B cell (primary cell): ENCODE measurements around the gene NUBPL. TPM values are rescaled to one million over a fixed set of nuclear protein-coding genes. Genes with fewer than 3 reads are reported as not detected.

Experiments
- ATAC-seq: fragments of 200-7000 bp; cut with Tn5 transposase; one replicate; pipeline ENCODE4 v1.10.0; 2021; ENCODE audit warnings: low read depth, mild to moderate bottlenecking, moderate number of reproducible peaks, moderate library complexity
- CTCF ChIA-PET: fragments of 350-600 bp; sonication (Branson Sonifier 250); formaldehyde crosslinking; loops from one replicate; lab custom pipeline; 2021; ENCODE audit warnings: antibody characterized with exemption, inconsistent platforms; lab: Charles Lee
- POLR2A ChIA-PET: fragments of 350-600 bp; sonication (Branson Sonifier 250); formaldehyde crosslinking; loops from one replicate; lab custom pipeline; 2021; ENCODE audit warnings: antibody characterized with exemption; lab: Charles Lee
- DNase-seq: peaks from one replicate; pipeline ENCODE4 v3.0.0; 2013
- H2AFZ ChIP-seq: 2 replicates; pipeline ENCODE4 v1.6.1; 2012; ENCODE audit warnings: mild to moderate bottlenecking, low read depth, low read length; ENCODE audit not compliant: insufficient read depth, poor library complexity, severe bottlenecking
- H3K27ac ChIP-seq, 2 donors: 1 replicate in 1 of 2; 2 replicates in 1 of 2; pipeline ENCODE4 v1.5.1; 2012 to 2013; ENCODE audit warnings: low read length in 2 of 2, mild to moderate bottlenecking in 2 of 2, moderate library complexity in 1 of 2
- H3K27me3 ChIP-seq, 4 experiments: fragments of 200-600 bp in 1 of 4; sonication (generic) in 1 of 4; replicated peaks in 1 of 4; 1 replicate in 2 of 4; 2 replicates in 2 of 4; pipeline versions ENCODE4 v1.6.1 to v1.7.0; 2013 to 2016; ENCODE audit warnings: low read length in 3 of 4, mild to moderate bottlenecking in 2 of 4, mixed read lengths in 1 of 4, moderate library complexity in 1 of 4; ENCODE audit not compliant: insufficient read depth in 4 of 4, control insufficient read depth in 3 of 4; ENCODE audit errors: control extremely low read depth in 1 of 4
- H3K36me3 ChIP-seq, 2 experiments: replicated peaks in 1 of 2; 1 replicate in 1 of 2; 2 replicates in 1 of 2; pipeline versions ENCODE4 v1.6.1 to v1.7.1; 2013; ENCODE audit warnings: low read length in 1 of 2; ENCODE audit not compliant: insufficient read depth in 2 of 2, control insufficient read depth in 1 of 2; ENCODE audit errors: control extremely low read depth in 1 of 2, extremely low read depth in 1 of 2
- H3K4me1 ChIP-seq, 2 donors: fragments of 200-600 bp in 1 of 2; sonication (generic) in 1 of 2; 1 replicate in 1 of 2; 2 replicates in 1 of 2; pipeline versions ENCODE4 v1.5.1 to v1.6.1; 2013 to 2017; ENCODE audit warnings: low read length in 2 of 2; ENCODE audit not compliant: control insufficient read depth in 2 of 2, insufficient read depth in 2 of 2
- H3K4me2 ChIP-seq: replicated peaks from 2 replicates; pipeline ENCODE3; 2012; ENCODE audit warnings: mild to moderate bottlenecking, low read depth, low read length; ENCODE audit not compliant: poor library complexity, severe bottlenecking
- H3K4me3 ChIP-seq, 5 experiments: fragments of 200-600 bp in 1 of 5; sonication (generic) in 1 of 5; 1 replicate in 3 of 5; 2 replicates in 2 of 5; pipeline versions ENCODE4 v1.5.1 to v1.7.0; 2011 to 2016; ENCODE audit warnings: low read length in 4 of 5, mild to moderate bottlenecking in 4 of 5, low read depth in 2 of 5, control low read depth in 1 of 5, moderate library complexity in 1 of 5; ENCODE audit not compliant: insufficient read depth in 1 of 5; ENCODE audit errors: control extremely low read depth in 1 of 5, extremely low read depth in 1 of 5
- H3K79me2 ChIP-seq: fragments of 200-600 bp; sonication (generic); one replicate; pipeline ENCODE4 v1.6.0; 2016; ENCODE audit warnings: low read length; ENCODE audit not compliant: control insufficient read depth, insufficient read depth
- H3K9ac ChIP-seq: fragments of 200-600 bp; sonication (generic); 2 replicates; pipeline ENCODE4 v1.6.1; 2017; ENCODE audit warnings: mild to moderate bottlenecking, low read length, moderate library complexity
- H3K9me3 ChIP-seq, 3 donors: one replicate each; pipeline versions ENCODE4 v1.6.1 to v1.7.1; 2013; ENCODE audit warnings: low read length in 2 of 3; ENCODE audit not compliant: control insufficient read depth in 2 of 3, insufficient read depth in 1 of 3; ENCODE audit errors: control extremely low read depth in 1 of 3
- H4K20me1 ChIP-seq: 2 replicates; pipeline ENCODE4 v1.6.0; 2012; ENCODE audit warnings: mild to moderate bottlenecking, low read length; ENCODE audit not compliant: insufficient read depth, control insufficient read depth, poor library complexity, severe bottlenecking
- H3K27ac Mint-ChIP-seq: one replicate; pipeline ENCODE4 v1.8.0; 2021; ENCODE audit warnings: mixed read lengths
- H3K27me3 Mint-ChIP-seq: one replicate; pipeline ENCODE4 v1.8.0; 2021; ENCODE audit warnings: mixed read lengths
- H3K4me1 Mint-ChIP-seq: one replicate; pipeline ENCODE4 v1.8.0; 2021; ENCODE audit warnings: mixed read lengths
- H3K4me3 Mint-ChIP-seq: one replicate; pipeline ENCODE4 v1.8.0; 2021; ENCODE audit warnings: mixed read lengths
- H3K9me3 Mint-ChIP-seq: one replicate; pipeline ENCODE4 v1.8.0; 2022; ENCODE audit warnings: mixed read lengths; ENCODE audit not compliant: insufficient read depth
- CTCF ChIP-seq: fragments of 200-600 bp; IDR thresholded peaks from one replicate; pipeline ENCODE4 v1.8.0; 2022; ENCODE audit warnings: antibody characterized with exemption, mild to moderate bottlenecking
- EZH2 ChIP-seq: IDR thresholded peaks from 2 replicates; pipeline ENCODE4 v1.6.1; 2012; ENCODE audit warnings: borderline replicate concordance, low read depth, mild to moderate bottlenecking, moderate library complexity, low read length; ENCODE audit not compliant: insufficient read depth, poor library complexity, severe bottlenecking
- WGBS: methylation state at CpG from one replicate; pipeline ENCODE4 v1.1.5; 2013; ENCODE audit warnings: missing lambda C conversion rate; ENCODE audit not compliant: insufficient coverage; 5-methylcytosine and 5-hydroxymethylcytosine counted together
- intact Hi-C: fragments of 100-400 bp; cut with micrococcal nuclease; formaldehyde crosslinking; loops from one replicate; pipeline ENCODE4 v1.10.0; 2022
- polyA plus RNA-seq: library from polyadenylated mRNA; depleted of rRNA; stranded (reverse); fragments of >200 nt; gene quantifications from 2 replicates; pipeline ENCODE4 v1.2.3, GENCODE V29; 2012
- total RNA-seq, 2 donors: library from RNA; stranded (reverse); fragments of 120-200 nt in 1 of 2; gene quantifications; 1 replicate in 1 of 2; 2 replicates in 1 of 2; pipeline versions ENCODE4 v1.2.3 to v1.2.4, GENCODE V29; 2013 to 2022

NUBPL gene
- total and polyA plus RNA-seq, 2 donors (not counting 1 experiment from before 2014, with no cell fraction given): 1.9 to 14.2 TPM

GRCh38 chr14:31787377-31787776 lies 226.2 kb downstream of the NUBPL start:
- H3K27ac ChIP-seq: no peak overlapping the region
- no peaks in the 10 kb centered on the region for H3K36me3 ChIP-seq
- H3K4me3 ChIP-seq: no peak overlapping the region
- no peak for DNase-seq
- no peak overlapping the region for H3K9ac ChIP-seq
- TF ChIP-seq EZH2: no peak
- TF ChIP-seq CTCF: no peak
- no peaks in the 10 kb centered on the region for H3K27me3 ChIP-seq
- ATAC-seq: no peak
- no peaks in the 10 kb centered on the region for H3K79me2 ChIP-seq
- H3K27ac Mint-ChIP-seq: no peak overlapping the region
- H3K4me3 Mint-ChIP-seq: no peak overlapping the region
- H3K9me3 ChIP-seq: no peaks in the 10 kb centered on the region
- ChIA-PET CTCF (no interaction called here), POLR2A (no interaction called here)
- H3K4me1 ChIP-seq: no peaks in the 10 kb centered on the region
- no peaks in the 10 kb centered on the region for H3K9me3 Mint-ChIP-seq
- no CpG with 5 or more reads among the region's 3 CpGs for WGBS
- H2AFZ ChIP-seq: no peak overlapping the region
- intact Hi-C loops: no loop called here
- H3K4me2 ChIP-seq: no peak overlapping the region
- H4K20me1 ChIP-seq: no peaks in the 10 kb centered on the region
- no peaks in the 10 kb centered on the region for H3K27me3 Mint-ChIP-seq
- H3K4me1 Mint-ChIP-seq: no peaks in the 10 kb centered on the region

GRCh38 chr14:31788340-31788739 lies 227.1 kb downstream of the NUBPL start:
- Histone ChIP-seq H3K79me2 (no peaks in the 10 kb centered on the region), H4K20me1 (no peaks in the 10 kb centered on the region), H3K27ac (no peak overlapping the region), H3K4me1 (no peaks in the 10 kb centered on the region), H3K36me3 (no peaks in the 10 kb centered on the region), H3K27me3 (no peaks in the 10 kb centered on the region), H2AFZ (no peak overlapping the region), H3K4me2 (no peak overlapping the region), H3K9ac (no peak overlapping the region), H3K9me3 (no peaks in the 10 kb centered on the region), H3K4me3 (no peak overlapping the region)
- no peak overlapping the region for H3K4me3 Mint-ChIP-seq
- no peak for ATAC-seq
- no peaks in the 10 kb centered on the region for H3K27me3 Mint-ChIP-seq
- no CpG with 5 or more reads among the region's 1 CpG for WGBS
- H3K4me1 Mint-ChIP-seq: no peaks in the 10 kb centered on the region
- CTCF ChIA-PET: no interaction called here
- intact Hi-C loops: no loop called here
- TF ChIP-seq EZH2 (no peak), CTCF (no peak)
- POLR2A ChIA-PET: no interaction called here
- no peak overlapping the region for H3K27ac Mint-ChIP-seq
- DNase-seq: no peak
- no peaks in the 10 kb centered on the region for H3K9me3 Mint-ChIP-seq
